ENCODE data around the gene ARHGAP44. TPM values are rescaled to one million over a fixed set of nuclear protein-coding genes. Genes with fewer than 3 reads are reported as not detected.
A peak's percentile ranks its signal among the peaks of the same experiment; 100 is the strongest.

The ARHGAP44 gene
- total and polyA plus RNA-seq, 9 of the 15 experiments (the other 6 are each of a cell fraction or from before 2014, with no cell fraction given), result 0.01 to 0.68 (median 0.07) TPM; not detected in 1

DNA sequence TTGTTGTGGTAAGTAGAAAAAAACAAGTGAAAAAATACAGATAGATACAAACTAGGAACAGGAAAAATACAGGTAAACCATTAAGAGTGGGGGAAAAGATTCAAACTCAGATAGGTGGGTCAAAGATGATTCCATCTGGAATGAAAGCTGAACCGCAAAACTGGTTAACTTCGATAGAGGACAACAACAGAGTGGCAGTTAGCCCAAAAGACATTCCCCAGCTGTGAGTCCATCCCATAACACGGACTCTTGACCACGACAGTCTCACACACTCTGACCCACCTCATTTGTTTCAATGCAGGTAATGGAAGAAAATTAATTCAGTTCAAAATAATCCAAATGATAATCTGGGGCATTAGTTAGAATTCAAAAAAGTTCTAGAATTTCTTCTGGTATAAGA, 215.0 kb downstream of the ARHGAP44 start:
- Histone ChIP-seq H3K9ac (ENCODE audit: insufficient read depth in 1 of 2, low read depth in 2 of 2, low read length in 2 of 2) (no peak overlapping the region), H3K4me3 (no peak overlapping the region), H3K4me1 (replicated peaks in 1 of 2; ENCODE audit: control insufficient read depth in 2 of 2, insufficient read depth in 2 of 2, low read length in 2 of 2) (peaks cover 0 to 4% of the 10 kb centered on the region in 2 experiments; a peak in 2 of 5 replicates), H3K9me1 (ENCODE audit: control insufficient read depth, insufficient read depth, low read length) (no peaks in the 10 kb centered on the region), H3K79me2 (ENCODE audit: control insufficient read depth, insufficient read depth, low read length) (no peaks in the 10 kb centered on the region), H3K36me3 (ENCODE audit: control insufficient read depth, insufficient read depth, low read length) (peaks cover 77% of the 10 kb centered on the region), H3K9me3 (replicated peaks; ENCODE audit: control insufficient read depth, insufficient read depth, low read depth, low read length) (no peaks in the 10 kb centered on the region), H2AFZ (ENCODE audit: low read depth, low read length) (no peak overlapping the region), H3K27me3 (ENCODE audit: control insufficient read depth in 2 of 2, insufficient read depth in 2 of 2, low read length in 2 of 2) (no peaks in the 10 kb centered on the region), H3K4me2 (ENCODE audit: insufficient read depth, low read length) (no peak overlapping the region), H4K20me1 (replicated peaks; ENCODE audit: control insufficient read depth, insufficient read depth, low read length) (0 out of 2 replicates have a peak, but pooled peaks cover 14% of the 10 kb centered on the region), H3K27ac (ENCODE audit: extremely low read depth, low read depth, low read length) (no peak overlapping the region)
- WGBS (ENCODE audit: insufficient coverage, low coverage, missing lambda C conversion rate), result 76% methylated on average over 4 of the region's 4 CpGs
- ATAC-seq (no peak), FAIRE-seq (no peak), DNase-seq (ENCODE audit: extremely low read depth in 1 of 4, low spot score in 3 of 4) (no peak)
- TF ChIP-seq, protein P1, sequence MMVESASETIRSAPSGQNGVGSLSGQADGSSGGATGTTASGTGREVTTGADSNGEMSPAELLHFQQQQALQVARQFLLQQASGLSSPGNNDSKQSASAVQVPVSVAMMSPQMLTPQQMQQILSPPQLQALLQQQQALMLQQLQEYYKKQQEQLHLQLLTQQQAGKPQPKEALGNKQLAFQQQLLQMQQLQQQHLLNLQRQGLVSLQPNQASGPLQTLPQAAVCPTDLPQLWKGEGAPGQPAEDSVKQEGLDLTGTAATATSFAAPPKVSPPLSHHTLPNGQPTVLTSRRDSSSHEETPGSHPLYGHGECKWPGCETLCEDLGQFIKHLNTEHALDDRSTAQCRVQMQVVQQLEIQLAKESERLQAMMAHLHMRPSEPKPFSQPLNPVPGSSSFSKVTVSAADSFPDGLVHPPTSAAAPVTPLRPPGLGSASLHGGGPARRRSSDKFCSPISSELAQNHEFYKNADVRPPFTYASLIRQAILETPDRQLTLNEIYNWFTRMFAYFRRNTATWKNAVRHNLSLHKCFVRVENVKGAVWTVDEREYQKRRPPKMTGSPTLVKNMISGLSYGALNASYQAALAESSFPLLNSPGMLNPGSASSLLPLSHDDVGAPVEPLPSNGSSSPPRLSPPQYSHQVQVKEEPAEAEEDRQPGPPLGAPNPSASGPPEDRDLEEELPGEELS (CRISPR knock-in tag; IDR thresholded peaks at IDR 0.05; ENCODE audit: borderline replicate concordance), result no peak
- TF ChIP-seq RFX1 (IDR thresholded peaks at IDR 0.05) (no peak), L3MBTL2 (IDR thresholded peaks at IDR 0.05) (no peak), PHF8 (IDR thresholded peaks at IDR 0.05; ENCODE audit: borderline replicate concordance, low read length) (no peak), MIER1 (IDR thresholded peaks at IDR 0.05; ENCODE audit: low read depth) (no peak), EP400 (IDR thresholded peaks at IDR 0.05) (no peak), ARNT (IDR thresholded peaks at IDR 0.05) (no peak), TAF7 (tag; IDR thresholded peaks at IDR 0.05) (no peak), ZNF584 (CRISPR knock-in tag; IDR thresholded peaks at IDR 0.05; ENCODE audit: low read depth) (no peak), ZNF57 (CRISPR knock-in tag; IDR thresholded peaks at IDR 0.05) (no peak), ZNF644 (tag; IDR thresholded peaks at IDR 0.05; ENCODE audit: low read depth) (no peak), FOXM1 (IDR thresholded peaks at IDR 0.05; ENCODE audit: low read depth) (no peak), FOXM1 (CRISPR knock-in tag; IDR thresholded peaks at IDR 0.05; ENCODE audit: low read depth) (no peak), GTF2F1 (IDR thresholded peaks at IDR 0.05; ENCODE audit: low read depth, low read length) (no peak), NELFE (IDR thresholded peaks at IDR 0.05; ENCODE audit: insufficient read depth, insufficient read length) (no peak), ZSCAN32 (CRISPR knock-in tag; IDR thresholded peaks at IDR 0.05) (no peak)
- TF ChIP-seq, protein P2, sequence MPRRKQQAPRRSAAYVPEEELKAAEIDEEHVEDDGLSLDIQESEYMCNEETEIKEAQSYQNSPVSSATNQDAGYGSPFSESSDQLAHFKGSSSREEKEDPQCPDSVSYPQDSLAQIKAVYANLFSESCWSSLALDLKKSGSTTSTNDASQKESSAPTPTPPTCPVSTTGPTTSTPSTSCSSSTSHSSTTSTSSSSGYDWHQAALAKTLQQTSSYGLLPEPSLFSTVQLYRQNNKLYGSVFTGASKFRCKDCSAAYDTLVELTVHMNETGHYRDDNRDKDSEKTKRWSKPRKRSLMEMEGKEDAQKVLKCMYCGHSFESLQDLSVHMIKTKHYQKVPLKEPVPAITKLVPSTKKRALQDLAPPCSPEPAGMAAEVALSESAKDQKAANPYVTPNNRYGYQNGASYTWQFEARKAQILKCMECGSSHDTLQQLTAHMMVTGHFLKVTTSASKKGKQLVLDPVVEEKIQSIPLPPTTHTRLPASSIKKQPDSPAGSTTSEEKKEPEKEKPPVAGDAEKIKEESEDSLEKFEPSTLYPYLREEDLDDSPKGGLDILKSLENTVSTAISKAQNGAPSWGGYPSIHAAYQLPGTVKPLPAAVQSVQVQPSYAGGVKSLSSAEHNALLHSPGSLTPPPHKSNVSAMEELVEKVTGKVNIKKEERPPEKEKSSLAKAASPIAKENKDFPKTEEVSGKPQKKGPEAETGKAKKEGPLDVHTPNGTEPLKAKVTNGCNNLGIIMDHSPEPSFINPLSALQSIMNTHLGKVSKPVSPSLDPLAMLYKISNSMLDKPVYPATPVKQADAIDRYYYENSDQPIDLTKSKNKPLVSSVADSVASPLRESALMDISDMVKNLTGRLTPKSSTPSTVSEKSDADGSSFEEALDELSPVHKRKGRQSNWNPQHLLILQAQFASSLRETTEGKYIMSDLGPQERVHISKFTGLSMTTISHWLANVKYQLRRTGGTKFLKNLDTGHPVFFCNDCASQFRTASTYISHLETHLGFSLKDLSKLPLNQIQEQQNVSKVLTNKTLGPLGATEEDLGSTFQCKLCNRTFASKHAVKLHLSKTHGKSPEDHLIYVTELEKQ (CRISPR knock-in tag; IDR thresholded peaks at IDR 0.05), result no peak
- ChIA-PET POLR2A (interaction anchor here (0.6 to 2.5 kb wide), 3 partner anchors 10 to 17 kb away, joined by 3 to 8 read pairs (median 5); partner anchors contain the start of gene ELAC2), CTCF (ENCODE audit: low intra/inter-chr PET ratio) (no interaction called here)
- intact Hi-C loops (cut with micrococcal nuclease) (no loop called here), in situ Hi-C loops (cut with MboI) (no loop called here)
- TSS peak; percentile 13 for BruUV-seq (replicated peaks)

All from K562 (cell line).